HCEC 1CT (cell line): ENCODE data around the gene CMC4.
A peak's percentile ranks its signal among the peaks of the same experiment; 100 is the strongest.

Experiments
- DNase-seq: peaks from one replicate; pipeline ENCODE4 v3.0.0-alpha.2; 2017

Gene CMC4

DNA sequence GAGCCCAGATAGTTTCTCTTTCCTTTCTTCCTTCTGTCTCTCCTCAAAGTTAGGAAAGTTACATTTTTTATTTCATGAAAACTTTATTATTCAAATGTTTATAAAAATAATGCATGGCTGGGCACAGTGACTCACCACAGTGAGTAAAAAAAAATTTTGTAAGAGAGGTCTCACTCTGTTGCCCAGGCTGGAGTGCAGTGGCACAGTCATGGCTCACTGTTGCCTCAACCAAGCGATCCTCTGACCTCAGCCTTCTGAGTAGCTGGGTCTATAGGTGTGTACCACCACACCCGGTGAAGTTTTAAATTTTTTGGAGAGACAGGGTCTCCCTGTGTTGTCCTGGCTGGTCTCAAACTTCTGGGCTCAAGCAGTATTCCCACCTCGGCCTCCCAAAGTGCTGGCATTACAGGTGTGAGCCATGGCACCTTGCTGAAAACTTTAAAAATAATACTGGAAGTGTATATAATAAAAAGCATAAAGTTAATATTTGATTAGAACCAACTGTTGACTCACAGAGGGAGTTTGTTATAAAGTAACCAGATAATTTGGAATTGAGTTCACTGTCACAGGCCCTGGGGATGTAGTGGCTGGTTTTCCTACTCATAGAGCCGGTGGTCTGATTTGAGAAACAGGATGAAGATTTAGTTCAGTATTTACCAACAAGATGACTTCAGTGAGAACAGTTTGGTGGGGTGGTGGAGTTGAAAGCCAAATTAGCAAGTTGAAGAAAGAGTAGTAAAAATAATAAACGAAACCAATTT is 18.0 kb downstream of the CMC4 start:
- no peak for DNase-seq

DNA sequence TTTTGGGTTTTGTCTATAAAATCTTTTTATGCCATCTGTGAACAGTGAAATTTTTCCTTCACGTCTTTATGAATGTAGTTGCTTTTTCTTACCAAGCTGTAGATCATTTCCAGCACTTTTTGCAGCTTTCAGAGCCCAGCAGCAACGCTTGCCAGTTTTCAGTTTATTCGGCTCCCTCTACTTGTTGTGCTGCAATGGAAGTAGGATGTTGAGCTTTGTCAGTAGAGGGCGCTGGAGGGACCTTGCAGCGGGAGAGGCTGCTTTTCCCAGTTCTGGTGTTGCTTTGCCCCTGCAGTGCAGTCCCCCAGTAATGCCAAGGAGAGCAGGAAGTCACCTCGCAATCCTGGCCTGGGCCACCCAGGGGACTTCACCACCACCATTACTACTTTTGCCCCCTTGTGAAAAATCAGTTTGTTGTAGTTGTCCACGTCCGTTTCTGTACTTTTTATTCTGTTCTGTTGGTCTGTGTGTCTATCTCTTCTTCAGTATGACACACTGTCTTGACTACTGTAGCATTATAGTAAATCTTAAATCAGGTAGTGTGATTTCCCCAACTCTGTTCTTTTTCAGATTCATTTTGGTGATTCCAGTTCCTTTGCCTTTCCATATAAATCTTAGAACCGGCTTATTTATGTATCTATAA is 21.8 kb downstream of the CMC4 start:
- DNase-seq = peak; percentile 46

DNA sequence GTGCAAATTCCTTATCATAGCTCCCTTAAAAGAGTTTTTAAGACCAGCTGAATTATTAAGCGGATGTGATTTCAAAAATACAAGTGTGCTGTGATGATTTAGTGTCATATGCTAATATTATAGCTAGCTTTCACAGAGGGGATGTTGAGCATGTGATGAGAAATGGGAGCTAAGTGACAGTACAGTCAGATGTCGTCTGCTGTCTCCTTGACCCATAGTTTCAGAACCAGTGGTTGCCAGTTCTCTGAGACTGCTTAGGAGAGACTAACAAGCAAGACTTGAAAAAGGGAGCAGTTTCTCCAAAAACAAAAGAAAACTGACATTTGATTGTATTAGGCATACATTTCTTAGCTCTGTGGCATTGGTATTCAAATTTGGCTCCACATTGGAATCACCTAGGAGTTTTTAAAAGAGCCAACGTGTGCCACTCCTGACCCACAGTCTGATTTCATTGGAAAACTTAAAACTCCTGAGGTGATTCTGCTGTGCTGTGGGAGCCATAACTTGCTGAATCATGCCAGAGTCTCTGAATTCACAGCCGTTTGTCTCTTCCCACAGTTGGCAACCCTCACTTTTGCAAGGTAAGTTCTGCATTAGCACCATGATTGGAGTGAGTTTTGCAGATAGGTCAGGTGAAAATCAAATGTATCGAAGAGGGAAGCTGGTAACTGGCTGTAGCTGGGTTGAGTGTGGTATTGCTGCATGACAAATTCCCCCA is 24.0 kb downstream of the CMC4 start:
- no peak for DNase-seq

DNA sequence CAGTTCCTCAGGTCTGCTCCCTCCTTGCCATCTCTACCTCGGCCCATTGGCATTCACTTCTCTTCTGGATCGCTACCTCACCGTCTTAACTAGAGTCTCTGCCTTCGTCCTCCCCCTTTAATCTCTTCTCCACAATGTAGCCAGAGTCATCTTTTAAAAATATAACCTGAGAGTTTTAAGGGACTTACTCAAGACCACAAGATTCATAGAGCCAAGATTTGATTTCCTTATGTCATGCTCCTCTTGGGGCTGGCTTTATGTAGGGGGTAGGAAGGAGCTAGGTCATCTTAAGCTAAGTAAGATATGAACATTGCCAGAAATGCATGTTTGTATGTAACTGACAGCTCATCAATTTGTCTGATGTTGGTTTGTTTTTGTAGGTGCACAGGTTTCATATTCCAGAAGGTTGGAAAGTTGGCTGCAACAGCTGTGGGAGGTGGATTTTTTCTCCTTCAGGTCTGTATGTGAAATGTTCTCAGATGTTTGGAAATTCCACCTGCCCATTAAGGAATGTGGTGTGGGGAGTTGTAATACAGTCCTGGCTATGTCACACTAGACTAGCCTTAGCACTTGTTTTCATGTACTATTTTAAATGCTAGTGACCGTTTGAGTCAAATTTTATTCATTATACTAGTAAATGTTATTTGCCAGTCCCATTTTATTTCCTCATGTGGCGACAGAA is 24.7 kb downstream of the CMC4 start:
- DNase-seq = no peak

DNA sequence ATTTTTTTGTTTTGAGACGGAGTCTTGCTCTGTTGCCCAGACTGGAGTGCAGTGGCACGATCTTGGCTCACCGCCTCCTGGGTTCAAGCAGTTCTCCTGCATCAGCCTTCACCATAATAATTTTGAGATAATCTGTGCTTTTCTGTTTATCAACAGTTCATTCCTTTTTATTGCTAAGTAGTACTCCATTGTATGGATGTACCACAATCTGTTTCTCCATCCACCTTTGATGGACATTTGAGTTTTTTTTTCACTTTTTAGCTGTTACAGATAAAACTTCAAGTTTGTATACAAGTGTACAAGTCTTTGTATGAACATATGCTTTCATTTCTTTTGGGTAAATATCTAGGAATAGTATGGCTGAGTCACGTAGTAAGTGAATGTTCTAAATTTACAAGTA is 35.2 kb downstream of the CMC4 start:
- no peak for DNase-seq

DNA sequence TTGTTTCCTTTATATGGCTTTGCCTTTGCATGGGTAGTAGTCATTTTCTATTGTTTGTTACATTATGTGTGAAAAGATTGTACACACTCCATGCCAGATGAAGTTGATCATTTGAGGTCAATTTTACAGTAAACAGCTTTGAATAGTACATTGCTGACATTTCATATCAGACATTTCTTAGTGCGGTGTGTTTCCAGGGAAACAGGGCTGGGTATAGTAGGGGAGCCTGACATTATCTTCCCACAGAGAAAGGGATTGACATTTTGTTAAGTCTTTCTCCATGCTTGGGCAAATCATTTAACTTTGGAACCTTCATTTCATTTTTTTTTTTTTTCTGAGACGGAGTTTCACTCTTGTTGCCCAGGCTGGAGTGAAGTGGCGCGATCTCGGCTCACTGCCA is 39.3 kb downstream of the CMC4 start:
- no peak for DNase-seq

DNA sequence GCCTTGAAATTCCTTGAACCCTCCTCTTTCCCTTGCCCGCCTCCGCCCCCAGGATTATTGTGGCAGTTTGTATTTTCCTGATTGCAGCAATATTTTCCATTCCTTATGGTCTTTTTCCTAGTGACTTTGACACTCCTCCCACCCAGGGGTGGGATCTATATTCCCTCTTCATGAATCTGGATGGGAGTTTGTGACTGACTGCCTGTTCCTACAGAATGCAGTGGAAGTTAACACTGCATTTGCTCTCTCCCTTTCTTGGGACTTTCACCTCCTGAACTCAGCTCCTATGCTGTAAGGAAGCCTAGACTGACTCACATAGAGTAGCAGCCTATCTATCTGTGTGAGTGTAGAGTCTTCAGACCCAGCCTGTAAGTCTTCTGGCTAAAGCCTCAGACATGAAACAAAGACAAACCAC is 42.1 kb downstream of the CMC4 start:
- peak; percentile 51 for DNase-seq

DNA sequence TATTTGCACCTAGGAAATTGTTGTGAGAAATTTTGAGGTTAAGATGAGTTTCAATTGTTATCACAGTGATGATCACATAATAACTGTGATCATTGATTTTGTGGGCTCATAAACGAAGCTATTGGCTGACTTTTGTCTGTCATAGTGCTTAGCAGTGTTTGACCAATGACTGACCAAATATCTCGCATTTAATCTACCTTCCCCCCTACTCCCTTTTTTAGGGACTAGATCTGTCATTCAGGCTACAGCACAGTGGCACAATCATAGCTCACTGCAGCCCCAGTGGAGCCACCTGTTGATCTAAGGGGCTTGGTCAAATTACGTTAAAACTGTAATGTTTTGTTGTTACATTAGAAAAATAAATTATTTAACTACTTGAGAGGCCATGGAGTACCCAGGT is 42.8 kb downstream of the CMC4 start:
- no peak for DNase-seq

DNA sequence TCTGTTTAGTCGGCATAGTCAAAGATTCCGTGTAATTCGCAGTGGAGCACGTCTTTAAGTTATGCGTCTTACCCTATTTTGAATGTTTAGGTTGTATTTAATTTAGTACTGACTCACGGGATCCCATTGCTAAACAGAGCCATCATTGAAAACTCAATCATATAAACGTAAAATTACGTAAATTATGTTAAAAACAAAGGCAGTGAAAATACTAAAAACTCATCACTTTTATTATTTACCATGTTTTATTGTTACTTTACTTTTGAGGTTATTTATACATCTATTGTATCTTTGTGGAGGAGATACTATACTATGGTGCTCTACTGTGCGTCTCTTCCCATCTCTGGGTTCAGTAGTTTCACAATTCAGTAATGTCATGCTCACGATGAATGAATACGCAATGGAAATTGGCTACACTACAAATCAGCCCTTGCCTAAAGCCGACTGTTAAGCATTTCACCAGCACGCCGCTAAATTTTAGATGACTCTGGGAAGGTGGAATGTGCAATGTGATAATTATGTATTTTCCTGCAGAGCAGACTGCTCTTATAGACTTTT is 43.3 kb downstream of the CMC4 start:
- peak; percentile 65 for DNase-seq

DNA sequence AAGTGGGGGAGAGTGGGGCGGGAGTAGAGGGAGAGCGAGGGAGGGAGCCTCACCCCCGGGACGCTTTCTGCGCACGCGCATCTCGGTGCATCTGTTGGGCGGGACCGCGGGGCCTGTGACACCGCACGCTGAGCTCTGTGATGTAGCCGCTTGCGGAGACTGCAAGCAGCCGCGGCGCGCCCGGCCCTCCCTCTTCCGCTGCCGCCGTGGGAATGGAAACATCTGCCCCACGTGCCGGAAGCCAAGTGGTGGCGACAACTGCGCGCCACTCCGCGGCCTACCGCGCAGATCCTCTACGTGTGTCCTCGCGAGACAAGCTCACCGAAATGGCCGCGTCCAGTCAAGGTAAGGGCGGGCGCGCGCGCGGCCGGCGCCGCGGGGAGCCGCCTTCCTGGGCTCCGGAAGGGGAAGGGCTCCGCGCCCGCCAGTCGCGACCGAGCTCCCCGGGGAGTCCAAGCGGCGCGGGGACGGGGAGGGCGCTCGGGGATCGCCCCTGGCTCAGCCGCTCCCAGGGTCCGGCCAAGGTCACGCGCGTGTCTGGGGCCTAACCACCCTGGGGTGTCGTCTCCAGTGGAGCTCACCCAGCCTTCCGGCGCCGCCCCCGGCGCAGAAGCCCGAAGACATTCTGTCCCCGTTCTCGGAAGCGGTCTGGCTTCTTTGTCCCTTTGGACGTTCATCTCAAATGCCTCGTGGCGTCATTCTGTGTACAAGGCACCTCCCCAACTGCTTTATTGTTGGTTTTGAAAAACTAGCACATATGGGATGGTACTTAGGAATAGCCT is 44.0 kb downstream of the CMC4 start, which contains the start of gene FUNDC2:
Gene FUNDC2 (plus strand): TSS at position 118 of the 782 bp plus-strand sequence. CDS start 95 bp downstream, at position 213.
- DNase-seq = peak; percentile 90

DNA sequence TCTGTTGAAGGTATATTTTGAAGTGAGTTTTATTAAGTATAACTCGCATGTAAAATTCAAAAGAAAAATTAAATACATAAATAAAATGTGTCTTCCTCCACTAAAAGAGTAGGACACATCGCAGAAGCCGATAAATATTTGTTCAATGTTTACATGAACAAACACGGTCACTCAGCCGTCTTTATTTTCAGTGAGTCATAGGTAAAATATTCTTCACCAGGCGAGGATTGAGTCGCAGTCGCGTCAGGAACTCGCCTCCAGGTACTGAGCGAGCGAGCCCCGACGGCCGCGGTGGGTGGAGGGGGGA is 44.6 kb downstream of the CMC4 start:
- no peak for DNase-seq

DNA sequence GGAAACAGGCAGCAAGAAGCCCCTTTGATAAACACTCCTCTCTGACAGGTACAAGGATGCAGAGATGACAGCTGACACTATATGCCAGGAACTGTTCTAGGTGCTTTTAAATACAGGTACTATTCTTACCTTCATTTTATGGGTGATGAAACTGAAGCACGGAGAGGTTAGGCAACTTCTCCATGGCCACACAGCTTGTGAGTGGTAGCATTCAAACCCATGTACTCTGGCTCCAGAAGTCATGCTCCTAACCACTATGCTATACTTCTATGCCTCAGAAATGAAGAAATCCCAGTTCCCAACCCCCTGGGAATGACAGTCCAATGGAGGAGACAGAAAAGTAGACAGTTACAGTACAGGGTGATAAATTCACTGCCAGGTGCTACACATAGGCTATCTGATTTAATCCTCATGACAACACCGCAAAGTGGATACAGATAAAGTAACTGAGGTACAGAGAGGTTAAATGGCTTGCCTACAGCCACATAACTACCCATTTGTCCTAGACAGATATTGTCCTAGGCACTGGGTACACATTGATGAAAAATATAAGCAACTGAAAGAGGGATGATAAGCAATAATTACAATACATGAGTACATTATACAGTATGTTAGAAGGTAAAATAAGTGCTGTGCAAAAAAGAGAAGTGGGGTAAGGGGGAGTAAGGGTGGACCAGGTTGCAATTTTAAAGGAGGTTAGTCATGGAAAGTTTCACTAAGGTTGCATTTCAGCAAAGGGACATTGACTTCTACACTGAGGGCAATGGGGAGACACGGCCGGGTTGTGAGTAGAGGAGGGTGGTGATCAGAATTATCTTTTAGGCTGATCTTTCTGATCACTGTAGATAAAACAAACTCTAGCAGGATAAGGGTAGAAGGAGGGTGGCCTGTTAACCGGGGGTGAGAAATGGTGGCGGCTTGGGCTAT is 46.8 kb downstream of the CMC4 start:
- DNase-seq = no peak

DNA sequence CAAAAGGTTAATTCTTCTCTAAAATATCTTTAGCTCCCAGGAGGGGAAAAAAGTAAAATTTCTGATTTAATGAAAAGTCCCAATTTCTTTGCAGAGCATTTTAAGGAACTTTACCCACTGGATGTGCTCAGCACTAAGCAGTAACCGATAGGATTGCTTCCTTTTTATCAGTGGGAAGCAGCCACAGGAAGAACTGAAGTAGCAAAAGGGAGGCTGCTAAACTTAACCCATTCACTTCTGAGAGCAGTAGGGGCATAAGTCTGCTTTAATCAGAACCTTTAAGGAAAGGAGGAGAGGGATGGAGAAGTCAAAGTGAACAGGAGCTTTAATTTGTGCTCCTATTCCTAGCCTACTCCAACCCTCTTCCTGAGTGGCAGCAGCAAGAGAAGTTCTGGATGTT is 48.4 kb downstream of the CMC4 start, which contains the start of gene F8:
Gene F8 (minus strand): TSS at position 139 of the 400 bp plus-strand sequence. CDS start 171 bp downstream, outside the sequence.
- DNase-seq = no peak

DNA sequence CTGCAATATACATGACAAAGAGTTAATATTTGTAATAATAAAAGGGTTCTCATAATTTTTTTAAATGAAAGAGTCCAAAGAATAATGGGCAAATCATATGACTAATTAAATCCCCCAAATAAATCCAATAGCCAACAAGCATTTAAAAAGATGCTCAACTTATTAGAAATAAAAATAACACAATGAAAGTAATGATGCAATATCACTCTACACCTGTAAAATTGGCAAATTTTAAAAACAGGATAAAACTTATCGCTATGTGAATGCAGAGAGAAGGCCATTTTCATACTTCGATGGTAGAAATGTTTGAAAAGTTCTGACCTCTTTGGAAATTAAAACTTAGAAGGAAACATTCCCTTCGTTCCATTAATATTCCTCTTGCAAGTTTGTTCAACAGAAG is 50.3 kb downstream of the CMC4 start:
- DNase-seq = no peak
